GM19463 (cell line): Measurements from ENCODE around the gene SLC41A3.
"Not testable (repeated sequence)": the region's sequence is repeated elsewhere in the genome, so short reads cannot be mapped to it uniquely, and the experiment has no call there.

Experiments used
- ATAC-seq: cut with Tn5 transposase; IDR thresholded peaks from one replicate; pipeline ENCODE4 v1.9.1; 2021; ENCODE audit warnings: mild to moderate bottlenecking, moderate library complexity; ENCODE audit not compliant: unreplicated experiment

Gene SLC41A3

GRCh38 chr3:125960456-125961288, 123.3 kb downstream of the SLC41A3 start:
- no peak for ATAC-seq

- no peak for ATAC-seq
Measured at GRCh38 chr3:125960066-125960424, 123.9 kb downstream of the SLC41A3 start.

- no peak for ATAC-seq
Measured at GRCh38 chr3:125959317-125960065, 124.4 kb downstream of the SLC41A3 start.

DNA sequence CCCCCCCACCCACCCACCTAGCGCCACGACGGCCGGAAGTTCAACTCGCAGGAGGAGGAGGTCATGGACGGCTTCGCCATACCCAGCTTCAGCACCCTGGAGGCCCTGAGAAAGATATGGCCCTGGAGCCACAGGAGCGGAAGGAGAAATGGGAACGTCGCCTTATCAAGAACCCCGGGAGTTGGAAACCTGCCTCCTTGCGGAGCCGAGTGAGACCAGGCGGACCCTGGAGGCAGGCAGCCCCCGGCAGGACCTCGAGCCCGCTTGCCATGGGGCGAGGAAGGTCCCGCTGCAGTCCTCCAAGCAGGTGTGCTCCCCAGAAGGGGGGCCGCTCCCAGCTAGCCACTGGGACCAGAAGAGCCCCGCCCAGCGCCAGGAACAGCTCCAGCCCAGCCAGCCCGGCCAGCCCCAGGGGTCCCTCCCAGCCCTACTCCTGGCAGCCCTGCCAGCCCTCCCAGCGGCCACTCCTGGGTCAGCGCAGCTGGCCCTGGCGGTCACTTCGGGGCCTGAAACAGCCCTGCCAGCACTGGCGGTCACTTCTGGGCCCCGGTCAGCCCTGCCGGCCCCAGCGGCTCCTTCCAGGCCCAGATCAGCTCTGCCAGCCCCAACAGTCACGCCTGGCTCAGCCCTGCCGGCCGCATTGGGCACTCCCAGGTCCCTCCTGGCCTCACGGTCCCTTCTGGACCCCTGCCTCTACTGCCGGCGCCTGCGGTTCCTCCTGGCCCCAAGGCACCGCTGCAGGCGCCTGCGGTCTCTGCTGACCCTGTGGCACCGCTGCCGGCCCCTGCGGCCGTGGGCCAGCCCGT, 125.2 kb downstream of the SLC41A3 start:
- ATAC-seq = no peak

DNA sequence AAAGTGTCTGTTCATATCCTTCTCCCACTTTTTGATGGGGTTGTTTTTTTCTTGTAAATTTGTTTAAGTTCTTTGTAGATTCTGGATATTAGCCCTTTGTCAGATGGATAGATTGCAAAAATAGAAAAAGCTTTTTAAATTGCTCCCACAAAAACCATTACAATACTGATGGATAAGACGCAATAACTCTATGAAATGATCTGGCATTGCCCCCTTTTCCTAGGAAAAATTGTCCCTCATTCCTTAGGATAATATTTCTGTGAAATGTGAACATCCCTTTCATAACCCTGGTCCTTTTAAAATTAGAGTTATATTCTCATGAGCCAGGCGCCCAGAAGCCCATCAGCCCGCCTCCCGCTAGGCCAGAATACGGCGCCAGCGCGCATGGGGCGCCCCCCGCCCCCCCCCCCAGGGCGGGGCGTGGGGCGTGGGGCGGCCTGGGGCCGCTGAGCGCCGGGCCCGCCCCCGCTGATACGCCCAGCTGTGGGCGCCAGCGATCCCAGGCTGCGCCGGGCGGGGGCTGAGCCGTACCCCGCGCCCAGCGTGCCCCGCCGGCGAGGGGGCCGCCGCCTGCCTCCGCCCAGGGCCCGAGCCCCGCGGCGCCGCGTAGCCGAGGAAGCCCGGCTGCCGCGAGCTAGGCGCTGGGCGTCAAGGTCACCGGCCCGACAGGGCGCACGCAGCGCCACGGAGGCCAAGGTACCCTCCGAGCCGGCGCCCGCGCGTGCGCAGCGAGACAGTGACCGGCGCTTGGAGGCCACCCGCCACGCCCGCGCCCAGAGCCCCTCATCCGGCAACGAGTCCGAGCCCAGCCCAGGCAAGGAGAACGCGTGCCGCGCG, 126.0 kb downstream of the SLC41A3 start:
- no peak for ATAC-seq

GRCh38 chr3:125957020-125957419, 126.9 kb downstream of the SLC41A3 start:
- not testable (repeated sequence) for ATAC-seq
